HTR-8/SVneo (cell line): ENCODE data around the gene SAG.
"Not testable (repeated sequence)": the region's sequence is repeated elsewhere in the genome, so short reads cannot be mapped to it uniquely, and the experiment has no call there.

Experiments
- DNase-seq: peaks from one replicate; pipeline ENCODE4 v3.0.0; 2011; ENCODE audit warnings: low spot score, mixed read lengths; ENCODE audit not compliant: insufficient read length
- FAIRE-seq: peaks from 2 replicates; lab custom pipeline; 2011; peaks lifted over from hg19 to GRCh38; lab: Jason Lieb, UNC

The SAG gene

GRCh38 chr2:233372855-233373254, 65.2 kb downstream of the SAG start:
- FAIRE-seq = no peak
- DNase-seq = no peak

DNA sequence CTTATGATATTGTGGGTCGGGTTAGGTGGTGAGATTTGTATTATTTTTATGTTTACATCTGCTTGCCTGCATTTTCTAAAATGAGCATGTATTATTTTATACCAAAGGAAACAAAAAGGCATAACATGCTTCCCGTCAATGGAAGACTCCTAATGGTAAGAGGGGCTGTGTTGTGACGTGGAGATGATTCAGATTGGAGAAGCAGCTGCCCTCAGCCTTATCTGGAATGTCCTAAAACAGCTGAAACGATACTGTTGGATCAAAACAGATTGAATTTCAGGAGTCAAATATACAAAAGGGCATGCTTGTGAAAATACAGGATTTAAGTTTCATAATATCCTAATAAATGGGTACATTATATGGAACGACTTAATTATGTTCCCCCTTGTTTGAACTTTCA, 65.7 kb downstream of the SAG start:
- DNase-seq (no peak), FAIRE-seq (no peak)

- not testable (repeated sequence) for FAIRE-seq, DNase-seq
Observed at GRCh38 chr2:233374776-233375175, 67.2 kb downstream of the SAG start.

DNA sequence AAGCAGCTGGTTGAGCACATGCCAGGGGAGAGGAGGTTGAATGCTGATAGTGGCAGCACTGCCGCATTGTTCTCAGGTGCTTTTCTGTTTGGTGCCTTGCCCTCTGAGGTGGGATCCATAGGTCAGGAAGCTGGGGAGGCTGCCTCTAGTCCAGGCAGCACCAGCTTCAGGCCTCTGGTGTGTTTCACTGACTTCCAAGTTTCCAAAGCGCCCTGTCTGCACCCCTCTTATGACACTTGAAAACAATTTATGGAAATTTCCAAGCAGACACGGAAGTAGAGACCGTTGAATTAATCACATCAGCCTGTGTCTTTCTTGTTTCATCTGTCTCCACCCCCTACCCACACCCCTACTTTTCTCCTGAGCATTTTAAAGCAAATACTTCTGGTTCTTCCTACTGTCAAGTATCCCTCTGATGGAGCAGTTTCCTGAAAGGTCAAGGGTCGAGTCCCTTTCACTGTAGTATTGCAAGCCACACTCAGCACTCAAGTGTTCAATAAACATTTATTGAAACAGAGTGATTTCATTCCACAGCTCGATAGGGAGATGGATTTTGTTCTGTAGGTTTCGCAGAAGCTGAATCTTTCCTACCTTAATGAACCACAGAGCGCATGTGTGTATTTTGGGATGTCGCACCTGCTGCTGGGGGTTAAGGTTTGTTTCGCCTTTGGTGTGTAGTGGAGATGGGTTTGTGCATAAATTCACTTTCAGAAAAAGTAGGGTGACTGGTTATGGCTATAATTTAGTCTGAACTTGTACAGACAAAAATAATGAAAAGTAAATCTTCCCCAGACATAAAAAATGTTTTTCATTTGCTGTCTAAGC, 68.1 kb downstream of the SAG start:
- DNase-seq (no peak), FAIRE-seq (no peak)

DNA sequence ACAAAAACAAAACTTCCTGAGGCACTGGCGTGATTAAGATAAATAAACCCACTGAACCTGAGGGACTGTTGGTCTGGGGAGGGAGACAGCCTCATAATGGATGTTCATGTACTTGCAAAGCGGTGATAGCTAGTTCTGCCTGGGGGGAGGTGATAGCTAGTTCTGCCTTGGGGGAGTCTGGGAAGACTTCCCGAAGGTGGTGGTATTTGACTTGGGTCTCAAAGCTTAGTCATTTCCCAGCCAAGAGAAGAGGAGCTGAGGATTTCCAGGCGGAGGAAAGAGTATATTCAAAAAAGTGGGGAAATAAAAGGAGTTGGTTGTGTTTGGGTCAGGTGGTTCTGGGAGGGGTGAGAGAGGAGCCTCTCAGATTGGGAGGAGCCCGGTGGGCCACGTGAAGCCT, 71.4 kb downstream of the SAG start:
- FAIRE-seq = no peak
- no peak for DNase-seq

DNA sequence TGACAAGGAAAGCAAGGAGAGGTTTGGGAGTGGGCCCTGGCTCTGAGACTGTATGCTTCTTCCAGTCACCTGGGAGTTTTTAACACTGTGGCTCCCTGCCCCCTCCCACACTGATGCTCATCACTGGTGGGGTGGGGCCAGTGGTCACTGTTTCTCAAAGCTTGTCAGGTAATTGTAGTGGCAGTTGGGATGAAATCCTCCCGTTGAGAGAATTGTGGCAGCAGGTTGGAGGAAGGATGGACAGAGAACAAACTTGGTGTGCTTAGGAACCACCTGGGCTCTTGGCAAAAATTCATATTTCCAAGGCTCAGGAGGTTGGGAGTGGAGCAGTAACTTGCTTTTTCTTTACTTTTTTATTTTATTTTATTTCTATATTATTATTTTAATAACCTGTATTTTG, 71.8 kb downstream of the SAG start:
- no peak for DNase-seq
- no peak for FAIRE-seq

GRCh38 chr2:233380132-233380895, 72.7 kb downstream of the SAG start:
- FAIRE-seq = no peak
- no peak for DNase-seq

GRCh38 chr2:233380995-233381637, 73.5 kb downstream of the SAG start:
- no peak for FAIRE-seq

DNA sequence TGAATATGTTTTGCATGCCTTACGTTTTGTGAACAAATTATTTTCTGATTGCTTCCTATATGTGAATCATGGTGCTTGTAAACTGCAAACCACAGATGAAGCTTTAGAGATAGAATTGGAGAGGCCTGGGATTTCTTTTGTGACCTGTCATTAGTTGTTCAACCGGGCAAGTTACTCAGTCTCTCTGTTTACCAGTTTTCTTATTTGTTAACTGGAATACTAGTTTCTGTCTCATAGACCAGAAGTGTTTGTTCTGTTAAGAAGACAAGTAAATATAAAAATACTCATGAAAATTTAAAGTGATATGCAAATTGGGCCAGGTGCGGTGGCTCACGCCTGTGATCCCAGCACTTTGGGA, 74.0 kb downstream of the SAG start:
- FAIRE-seq (no peak), DNase-seq (no peak)

More at GRCh38 chr2:233380995-233381637, 73.5 kb downstream of the SAG start:
- no peak for DNase-seq

- FAIRE-seq = no peak
- no peak for DNase-seq
Observed at GRCh38 chr2:233384015-233384414, 76.4 kb downstream of the SAG start.

DNA sequence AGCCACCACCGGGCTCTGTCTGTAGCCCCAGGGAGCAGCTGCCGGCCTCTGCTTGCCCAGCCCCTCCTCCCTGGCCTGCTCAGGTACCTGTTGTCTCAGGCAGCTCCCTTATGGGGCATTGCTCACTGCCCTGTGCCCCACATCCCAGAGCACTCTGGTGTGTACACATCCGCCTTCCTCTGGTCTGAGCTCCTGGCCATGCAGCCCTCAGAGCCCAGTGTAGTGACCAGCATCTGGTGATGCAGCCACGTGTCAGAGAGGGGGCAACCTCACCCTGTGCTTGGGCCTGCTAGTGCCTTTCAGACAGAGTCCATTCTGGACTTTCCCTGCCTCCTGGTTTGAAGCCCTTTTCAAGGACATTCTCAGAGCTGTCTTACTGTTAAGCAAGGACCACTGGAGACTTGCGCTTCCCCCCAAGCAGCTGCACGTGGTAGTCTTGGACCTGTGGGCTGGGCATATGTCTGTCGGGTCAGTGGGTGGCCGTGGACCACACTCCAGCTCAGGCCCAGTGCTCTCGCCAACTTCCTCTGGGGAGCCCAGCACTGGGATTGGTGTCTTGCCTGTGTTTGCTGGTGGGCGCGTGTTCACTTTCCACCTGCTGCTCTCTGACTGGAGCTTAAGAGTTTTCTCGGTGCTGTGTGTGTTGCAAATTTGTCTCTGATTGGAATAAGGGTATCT, 77.3 kb downstream of the SAG start:
- DNase-seq (no peak), FAIRE-seq (no peak)

DNA sequence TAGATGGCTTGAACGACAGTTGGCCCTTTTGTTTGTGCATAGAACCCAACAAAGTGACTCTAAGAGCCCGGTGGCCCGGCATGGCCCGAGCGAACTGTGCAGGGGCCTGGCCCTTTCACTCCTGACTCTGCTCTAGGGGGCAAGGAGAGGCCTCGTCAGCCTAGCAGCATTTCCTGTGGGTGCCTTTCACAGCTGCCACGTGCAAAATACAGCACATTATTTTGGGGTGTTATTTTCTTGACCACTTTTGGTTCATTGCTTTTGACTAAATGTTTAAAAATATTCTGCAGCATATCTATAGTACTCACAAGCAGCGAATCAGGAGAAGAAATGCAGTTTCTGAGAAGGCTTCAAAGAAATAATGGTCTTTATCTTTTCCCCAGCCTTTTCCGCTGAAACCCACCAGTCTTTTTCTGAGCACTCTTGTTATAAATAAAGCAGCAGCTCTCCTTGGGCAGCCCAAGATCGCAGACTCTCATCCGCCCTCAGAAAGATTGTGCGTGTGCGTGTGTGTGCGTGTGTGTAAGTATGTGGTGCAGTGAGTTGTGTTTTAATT, 78.0 kb downstream of the SAG start:
- FAIRE-seq (no peak), DNase-seq (no peak)

- FAIRE-seq (no peak), DNase-seq (no peak)
Observed at GRCh38 chr2:233386382-233387041, 78.9 kb downstream of the SAG start.

DNA sequence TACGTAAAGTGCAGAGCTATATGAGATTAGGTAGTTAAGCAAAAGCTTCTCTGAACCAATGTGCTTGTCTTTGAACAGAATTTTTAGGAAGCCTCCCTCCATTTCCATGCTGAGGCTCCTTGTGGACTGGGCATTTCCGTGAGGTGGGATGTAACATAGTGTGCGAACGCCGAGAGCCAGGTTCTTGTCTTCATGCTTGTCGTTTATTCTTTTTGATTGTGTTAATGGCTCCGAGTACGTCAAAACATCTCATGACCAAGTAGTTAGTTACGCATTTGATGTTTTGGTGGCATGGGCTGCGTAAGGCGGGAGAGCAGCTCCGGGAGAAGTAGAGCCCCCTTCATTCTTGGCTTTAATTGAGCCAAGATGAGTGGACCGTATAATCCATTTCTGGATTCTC, 79.6 kb downstream of the SAG start:
- DNase-seq = no peak
- FAIRE-seq = no peak

DNA sequence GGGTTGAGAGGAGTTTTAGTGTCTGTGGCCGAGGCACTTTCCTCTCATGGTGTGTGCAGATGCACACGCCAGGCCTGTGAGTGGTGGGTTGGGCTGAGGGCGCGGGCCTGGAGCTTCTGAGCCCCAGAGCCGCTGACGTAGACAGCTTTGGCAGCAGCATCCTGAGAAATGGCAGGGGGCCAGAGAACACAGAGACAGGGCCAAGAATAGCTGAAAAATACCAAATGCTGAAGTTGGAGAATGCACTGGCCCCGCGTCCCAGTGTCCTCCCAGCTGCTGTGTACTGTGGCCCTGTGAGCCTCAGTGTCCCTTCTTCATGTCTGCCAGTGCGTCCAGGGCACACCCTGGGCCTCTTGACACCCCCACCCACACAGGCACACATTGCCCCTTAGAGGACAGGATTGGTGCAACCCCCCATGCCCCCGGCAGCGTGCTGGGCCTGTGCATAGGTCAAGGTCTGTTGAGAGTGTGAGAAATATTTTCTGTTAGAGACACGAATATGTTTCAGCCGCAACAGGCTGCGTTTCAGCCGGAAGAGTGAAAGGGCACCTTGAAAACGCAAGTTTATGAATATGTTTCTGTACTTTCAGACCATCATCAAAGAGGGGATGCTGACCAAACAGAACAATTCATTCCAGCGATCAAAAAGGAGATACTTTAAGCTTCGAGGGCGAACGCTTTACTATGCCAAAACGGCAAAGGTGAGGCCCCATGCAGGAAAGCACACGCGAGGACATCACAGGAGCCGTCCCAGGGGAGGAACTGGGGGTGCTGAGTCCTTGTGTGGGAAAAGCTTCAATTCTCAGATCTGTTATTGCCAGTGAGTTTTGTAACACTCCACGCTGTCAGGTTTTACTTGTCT, 80.3 kb downstream of the SAG start:
- DNase-seq (no peak), FAIRE-seq (peak; percentile 23)

DNA sequence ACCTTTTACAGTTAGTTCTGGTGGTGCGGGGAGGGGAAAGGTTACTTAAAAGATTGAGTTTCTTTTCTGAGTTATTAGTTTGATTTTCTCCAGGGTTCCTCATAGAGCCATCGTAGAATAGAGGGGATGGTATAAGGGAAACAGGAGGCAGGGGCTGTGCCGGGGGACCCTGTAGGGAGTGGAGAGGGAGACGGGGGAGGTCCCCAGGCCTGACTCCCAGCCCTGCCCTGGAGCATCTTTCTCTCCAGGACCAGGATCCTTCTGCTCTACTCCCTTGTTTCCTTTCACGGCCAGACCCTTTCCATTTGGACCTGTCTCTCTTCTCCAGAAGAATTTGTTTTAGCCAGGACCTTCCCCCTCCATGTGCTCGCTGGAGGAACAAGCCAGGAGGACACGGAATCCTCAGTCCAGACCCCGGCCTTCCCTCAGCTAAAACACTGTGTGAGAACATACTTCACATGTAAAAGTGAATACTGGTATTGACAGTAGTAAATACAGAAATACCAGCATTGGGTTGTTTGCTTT, 82.0 kb downstream of the SAG start:
- no peak for DNase-seq
- no peak for FAIRE-seq

- no peak for FAIRE-seq
Observed at GRCh38 chr2:233395687-233396086, 88.1 kb downstream of the SAG start.

More at GRCh38 chr2:233395687-233396086, 88.1 kb downstream of the SAG start:
- DNase-seq = no peak
